DMS53 treated with DMSO at 0.1 percent for 48 hours (cell line): ENCODE results near the gene CUX1.
"Not testable (repeated sequence)": the region's sequence is repeated elsewhere in the genome, so short reads cannot be mapped to it uniquely, and the experiment has no call there.

ENCODE experiments used
- DNase-seq: peaks from one replicate; lab custom pipeline; 2025; ENCODE audit not compliant: unreplicated experiment; lab: John Stamatoyannopoulos, UW

Gene CUX1

DNA sequence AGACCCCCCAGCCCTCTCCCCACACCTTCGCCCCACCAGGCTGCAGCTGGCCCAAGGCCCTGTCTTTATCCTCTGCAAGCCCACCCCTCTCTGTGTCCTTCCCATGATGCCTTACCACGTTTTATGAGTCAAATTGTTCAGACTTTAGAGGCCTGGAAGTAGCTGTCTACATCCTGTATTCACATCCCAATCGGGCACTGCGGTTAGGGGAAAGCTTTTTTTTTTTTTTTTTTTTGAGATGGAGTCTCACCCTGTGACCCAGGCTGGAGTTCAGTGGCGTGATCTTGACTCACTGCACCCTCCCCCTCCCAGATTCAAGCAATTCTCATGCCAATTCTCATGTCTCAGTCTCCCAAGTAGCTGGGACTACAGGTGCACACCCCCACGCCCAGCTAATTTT lies 347.7 kb downstream of the CUX1 start:
- DNase-seq: no peak

DNA sequence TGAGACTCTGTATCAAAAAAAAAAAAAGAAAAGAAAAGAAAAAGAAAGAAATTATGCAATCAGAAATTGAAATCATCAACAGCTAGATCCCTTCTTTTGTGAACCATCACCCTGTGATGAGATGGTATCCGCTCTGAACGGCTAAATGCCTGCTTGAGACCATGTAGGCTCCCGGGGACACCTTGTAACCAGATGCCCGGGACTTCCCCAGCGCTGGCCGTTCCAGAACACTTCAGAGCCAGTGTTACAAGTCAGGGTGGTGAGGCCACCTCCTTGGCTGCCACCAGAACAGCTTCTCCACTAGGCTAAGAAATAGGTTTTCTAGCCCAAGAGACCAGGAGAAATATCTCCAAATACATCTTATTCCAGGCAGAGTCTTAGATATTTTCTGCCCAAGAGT lies 349.8 kb downstream of the CUX1 start:
- DNase-seq: no peak

DNA sequence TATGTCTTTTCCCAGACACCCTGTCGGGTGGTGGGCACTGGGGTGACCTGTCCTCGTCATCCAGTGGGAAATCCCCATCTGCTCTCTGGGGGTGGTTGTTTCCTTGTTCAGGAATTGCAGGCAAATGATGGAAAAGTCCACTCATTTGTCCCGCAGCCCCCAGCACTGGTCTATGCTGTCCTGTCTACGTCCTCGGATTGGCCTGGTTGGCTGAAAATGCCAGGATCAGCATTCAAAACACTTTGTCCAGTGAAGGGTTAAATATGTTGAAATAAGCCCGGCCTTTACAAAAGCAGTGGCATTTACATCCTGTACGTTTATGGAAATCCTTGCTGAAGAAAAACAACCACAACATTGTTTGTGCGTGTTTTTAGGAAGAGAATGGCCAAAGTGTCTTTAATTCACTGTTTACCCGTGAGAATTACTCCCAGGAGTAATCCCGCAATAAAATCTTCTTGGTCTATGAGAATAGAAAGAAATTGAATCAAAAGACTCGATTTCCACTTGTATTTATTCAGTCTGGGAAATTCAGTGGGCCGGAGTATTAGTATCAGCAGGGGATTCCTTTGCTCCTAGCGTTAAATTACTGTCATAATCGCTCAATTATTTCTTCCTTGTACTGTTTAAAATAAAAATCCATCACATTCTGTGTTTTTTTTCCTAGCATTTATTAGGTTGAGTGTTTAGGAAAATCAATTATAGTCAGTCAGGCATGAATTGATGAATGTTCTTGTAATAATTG lies 352.4 kb downstream of the CUX1 start:
- DNase-seq: no peak

DNA sequence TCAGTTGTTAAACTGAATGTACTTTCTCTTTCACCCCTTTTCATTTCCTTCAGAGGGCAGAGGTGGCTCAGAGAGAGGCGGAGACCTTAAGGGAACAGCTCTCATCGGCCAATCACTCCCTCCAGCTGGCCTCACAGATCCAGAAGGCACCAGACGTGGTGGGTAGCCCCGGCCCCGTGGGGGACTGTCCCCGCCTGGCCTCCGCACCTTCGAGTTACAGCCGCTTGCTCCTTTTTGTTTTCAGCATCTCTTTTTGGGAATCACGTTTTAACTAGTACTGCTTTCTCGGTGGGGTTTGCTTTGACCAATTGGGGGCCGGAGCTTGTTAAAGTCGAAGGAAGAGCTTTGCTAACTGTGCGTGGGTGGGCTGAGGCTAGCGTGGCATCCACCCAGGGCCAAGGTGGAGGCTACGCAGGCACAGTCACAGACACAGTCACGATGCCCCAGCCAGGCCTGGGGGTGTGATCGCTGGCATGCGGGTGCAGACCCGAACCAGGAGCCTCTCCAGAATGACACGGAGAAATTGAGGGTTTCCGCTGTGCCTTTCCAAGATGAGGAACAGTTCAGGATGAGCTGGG lies 353.1 kb downstream of the CUX1 start:
- DNase-seq: no peak

DNA sequence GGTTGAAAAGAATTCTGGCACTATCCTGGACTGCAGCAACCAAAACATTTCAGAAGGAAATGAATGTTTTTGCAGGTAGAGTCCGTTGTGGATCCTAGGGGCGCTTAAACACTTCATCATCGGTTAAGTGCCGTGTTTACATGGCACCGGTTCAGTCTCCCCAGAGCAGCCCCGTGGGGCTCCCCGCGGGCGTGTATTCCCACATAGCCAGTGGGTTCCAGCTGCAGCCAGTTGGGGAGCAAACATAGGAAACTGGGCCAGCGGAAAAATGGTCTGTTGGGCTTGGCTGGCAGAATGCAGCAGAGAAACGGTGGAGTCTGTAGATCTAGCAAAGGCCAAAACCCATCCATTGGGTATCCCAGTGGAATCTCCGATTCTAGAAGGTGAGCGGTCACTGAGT lies 356.2 kb downstream of the CUX1 start:
- DNase-seq: no peak

DNA sequence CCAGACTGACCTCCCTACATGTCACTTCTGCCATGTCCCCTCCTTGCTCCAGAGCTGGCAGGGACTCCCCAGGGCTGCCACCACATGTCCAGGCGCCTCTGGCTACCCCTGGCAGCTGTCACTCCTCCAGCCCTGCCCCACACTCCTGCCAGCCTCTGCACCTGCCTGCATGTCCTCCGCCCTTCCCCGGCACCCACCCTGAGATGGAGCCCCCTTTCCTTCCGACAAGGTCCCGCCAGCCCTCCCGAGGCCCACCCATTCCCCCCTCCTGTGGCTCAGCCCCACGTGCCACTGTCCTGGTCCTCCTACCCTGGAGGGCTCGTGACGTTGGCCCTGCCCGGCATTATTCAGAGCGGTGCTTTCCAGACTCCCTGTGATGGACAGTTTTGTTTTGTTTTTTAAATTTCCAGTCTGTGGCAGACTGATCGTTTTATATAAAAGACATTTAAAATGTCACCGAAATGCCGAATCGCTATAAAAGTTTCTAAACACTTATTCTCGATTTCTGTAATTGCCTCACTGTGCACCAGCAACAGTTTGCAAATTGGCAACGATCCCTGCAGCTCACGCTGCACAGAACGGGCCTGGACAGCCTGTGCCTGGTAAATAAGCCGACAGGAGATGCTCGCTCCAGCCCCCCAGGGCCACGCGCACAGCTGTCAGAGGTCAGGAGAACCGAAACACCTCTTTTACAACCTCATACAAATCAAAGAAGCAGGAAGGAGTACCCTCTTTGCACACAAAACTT lies 358.2 kb downstream of the CUX1 start:
- DNase-seq: no peak

DNA sequence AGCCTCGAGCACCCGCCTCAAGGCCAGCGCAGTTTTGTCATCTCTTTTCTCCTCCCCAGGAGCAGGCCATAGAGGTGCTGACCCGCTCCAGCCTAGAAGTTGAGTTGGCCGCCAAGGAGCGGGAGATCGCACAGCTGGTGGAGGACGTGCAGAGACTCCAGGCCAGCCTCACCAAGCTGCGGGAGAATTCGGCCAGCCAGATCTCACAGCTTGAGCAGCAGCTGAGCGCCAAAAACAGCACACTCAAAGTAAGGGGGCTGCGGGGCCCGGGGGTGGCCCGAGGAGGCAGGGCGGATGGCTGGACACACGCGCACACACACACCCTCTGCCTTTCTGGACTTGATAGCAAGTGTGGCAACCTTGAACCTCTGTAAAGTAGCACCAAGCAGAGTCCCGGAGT lies 361.0 kb downstream of the CUX1 start:
- no peak for DNase-seq

DNA sequence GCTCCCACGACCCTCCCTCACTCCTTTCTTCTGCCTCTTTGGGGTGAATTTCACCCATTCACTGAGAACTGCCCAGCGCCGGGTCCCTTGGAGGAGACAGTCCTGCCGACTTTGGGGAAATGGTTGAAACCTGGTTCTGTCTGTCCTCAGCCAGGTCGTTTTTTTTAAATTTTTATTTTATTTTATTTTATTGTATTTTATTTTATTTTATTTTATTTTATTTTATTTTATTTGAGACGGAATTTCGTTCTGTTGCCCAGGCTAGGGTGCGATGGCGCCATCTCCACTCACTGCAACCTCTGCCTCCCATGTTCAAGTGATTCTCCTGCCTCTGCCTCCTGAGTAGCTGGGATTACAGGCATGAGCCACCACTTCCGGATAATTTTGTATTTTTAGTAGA lies 363.3 kb downstream of the CUX1 start:
- no peak for DNase-seq

DNA sequence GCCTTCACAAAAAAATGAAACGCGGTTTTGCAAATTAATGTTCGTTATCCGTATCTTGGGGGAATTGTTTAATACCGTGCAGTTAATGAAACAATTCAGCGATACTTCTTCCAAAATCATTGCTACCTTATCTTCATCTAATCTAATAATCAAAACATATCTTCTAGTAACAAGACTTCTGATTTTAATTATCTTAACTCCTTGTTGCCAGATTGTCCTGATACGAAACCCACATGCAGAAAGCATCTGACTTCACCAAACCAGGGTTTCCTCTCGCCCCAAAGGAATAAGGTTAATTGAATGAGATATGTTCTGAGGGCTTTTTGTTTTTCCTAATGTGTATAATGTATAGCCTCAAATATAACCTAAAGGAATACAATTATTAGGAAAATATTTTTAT lies 364.1 kb downstream of the CUX1 start:
- no peak for DNase-seq

DNA sequence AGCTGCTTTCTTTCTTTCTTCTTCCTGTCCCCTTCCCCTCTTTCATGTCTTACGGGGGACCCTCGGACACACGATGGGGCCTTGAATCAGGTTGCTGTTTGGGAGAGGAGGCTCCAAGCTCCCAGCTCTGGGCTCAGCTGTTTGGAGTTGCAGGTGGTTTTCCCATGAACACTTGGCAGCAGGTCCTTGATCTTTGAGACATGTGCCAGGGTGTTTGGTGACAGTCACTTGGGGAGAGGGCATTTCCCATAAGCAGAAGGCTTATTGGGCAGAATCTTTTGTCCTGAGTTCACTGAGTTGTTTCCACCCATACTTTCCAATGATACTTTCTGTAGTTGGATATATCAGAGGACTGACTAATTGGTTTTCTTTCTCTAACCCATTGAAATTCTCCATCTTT lies 364.6 kb downstream of the CUX1 start:
- DNase-seq: no peak

DNA sequence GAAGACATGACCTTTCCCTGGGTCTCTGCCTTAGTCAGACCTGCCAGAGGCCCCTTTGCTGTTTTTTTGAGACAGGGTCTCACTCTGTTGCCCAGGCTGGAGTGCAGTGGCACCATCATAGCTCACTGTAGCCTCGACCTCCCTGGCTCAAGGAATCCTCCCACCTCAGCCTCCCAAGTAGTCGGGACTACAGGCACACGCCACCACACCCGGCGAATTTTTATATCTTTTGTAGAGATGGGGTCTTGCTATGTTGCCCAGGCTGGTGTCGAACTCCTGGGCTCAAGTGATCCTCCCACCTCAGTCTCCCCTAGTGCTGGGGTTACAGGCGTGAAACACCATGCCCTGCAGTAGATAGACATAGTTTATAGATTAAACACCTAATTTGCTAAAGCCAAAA lies 366.4 kb downstream of the CUX1 start:
- not testable (repeated sequence) for DNase-seq

DNA sequence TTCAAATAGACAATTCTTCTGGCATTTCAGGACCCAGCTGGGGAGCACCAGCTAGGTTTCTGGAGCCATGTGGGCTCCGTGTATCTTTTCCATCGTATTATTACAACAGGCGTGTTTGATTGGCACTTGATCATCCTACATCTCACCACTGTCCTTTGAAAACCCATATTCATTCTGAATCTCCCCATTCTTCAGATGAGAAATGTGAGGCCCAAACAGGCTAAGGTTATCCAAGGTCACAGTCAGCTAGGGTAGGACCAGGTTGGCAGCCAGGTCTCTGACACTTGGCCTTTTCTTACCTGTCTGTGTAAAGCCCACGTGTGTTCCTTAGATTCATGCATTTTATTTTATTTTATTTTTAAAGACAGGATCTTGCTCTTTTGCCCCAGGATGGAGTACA lies 366.9 kb downstream of the CUX1 start:
- no peak for DNase-seq

DNA sequence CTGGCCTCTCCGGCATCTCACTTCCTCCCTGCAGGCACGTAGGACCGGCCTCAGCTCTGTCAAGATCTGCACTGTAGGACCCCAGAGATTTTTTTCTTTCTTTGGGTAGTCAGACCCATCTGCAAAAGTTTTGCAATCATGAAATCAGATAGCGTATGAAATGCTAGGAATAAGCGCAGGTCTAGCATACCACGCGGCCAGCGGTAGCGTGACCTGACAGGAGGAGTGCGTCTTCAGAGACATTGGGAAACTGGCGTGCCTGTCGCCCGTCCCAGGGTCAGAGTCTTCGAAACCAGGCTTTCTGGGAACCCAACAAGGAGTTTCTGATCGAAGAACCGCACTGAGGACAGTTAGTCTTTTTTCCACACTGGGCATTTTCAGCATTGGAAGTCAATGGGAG lies 368.4 kb downstream of the CUX1 start:
- no peak for DNase-seq

DNA sequence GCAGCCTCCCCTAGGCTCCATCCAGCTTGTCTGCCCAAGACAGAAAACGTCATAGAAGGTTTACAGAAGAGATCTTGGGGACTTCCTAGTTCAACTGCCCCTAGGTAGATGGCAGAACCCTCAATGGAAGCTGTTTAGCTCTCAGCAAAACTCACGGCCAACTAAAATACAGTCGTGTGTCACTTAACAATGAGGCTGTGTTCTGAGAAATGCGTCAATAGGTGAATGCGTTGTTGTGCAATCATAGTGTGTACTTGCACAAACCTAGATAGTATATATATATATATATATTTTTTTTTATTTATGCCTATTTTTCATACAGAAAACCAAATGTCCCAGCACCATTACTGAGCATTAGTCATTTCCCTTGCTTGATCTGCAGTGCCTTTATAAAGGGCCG lies 368.9 kb downstream of the CUX1 start:
- DNase-seq: no peak

DNA sequence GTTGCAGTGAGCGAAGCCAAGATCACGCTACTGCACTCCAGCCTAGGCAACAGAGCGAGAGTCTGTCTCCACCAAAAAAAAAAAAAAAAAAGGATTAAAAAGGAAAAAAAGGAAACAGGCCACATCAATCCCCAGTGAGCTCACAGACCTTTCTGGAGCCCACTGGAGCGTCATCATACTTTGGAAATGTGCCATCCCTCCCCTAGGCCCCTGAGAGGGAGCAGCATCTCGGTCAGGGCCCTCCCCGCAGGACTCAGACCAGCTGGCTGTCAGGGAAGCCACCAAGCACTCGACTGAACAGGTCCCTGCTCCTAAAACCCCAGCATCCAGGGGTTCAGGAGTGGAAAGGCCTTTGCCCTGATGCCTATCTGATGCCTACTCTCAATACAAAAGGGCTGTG lies 371.3 kb downstream of the CUX1 start:
- DNase-seq: no peak

DNA sequence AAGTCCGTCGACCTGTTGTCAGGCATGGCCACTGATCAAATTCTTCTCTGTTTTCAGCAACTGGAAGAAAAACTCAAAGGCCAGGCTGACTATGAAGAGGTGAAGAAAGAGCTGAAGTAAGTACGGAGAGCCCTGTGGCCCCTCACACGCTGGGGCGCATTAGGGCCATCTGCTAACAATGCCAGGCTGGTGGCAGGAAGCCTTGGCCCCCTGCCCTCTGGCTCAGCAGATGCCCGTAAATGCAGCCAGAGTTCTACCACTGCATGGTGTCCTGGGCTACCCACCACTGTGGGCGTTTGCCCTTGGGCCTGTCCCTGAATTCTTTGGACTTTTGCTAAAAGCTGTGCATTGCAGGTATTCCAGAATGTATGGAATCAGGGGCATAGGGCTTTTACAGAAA lies 372.3 kb downstream of the CUX1 start:
- DNase-seq: no peak

DNA sequence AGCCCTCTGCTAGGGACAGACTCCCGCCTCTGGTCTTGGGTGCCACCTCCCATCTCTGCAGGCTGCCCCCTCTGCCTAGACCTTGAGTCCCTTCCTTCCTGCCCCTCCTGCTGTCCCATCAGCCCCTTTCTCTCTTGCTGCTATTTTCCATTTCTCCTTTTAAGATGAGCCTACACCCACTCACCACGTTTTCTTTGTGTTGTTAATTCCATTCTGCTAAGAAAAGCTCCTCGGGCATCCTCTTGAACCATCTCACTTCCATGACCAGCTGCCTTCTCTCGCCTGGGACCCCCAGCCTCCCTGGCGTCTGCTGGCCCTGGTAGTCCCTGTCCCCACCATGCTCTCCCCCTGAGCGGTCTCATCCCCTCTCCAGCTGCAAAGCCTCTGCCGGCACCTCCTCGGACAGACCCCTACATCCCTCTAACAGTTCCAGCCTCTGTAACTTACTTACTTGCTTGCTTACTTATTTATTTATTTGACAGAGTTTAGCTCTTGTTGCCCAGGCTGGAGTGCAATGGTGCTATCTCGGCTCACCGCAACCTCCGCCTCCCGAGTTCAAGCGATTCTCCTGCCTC lies 373.4 kb downstream of the CUX1 start:
- no peak for DNase-seq

DNA sequence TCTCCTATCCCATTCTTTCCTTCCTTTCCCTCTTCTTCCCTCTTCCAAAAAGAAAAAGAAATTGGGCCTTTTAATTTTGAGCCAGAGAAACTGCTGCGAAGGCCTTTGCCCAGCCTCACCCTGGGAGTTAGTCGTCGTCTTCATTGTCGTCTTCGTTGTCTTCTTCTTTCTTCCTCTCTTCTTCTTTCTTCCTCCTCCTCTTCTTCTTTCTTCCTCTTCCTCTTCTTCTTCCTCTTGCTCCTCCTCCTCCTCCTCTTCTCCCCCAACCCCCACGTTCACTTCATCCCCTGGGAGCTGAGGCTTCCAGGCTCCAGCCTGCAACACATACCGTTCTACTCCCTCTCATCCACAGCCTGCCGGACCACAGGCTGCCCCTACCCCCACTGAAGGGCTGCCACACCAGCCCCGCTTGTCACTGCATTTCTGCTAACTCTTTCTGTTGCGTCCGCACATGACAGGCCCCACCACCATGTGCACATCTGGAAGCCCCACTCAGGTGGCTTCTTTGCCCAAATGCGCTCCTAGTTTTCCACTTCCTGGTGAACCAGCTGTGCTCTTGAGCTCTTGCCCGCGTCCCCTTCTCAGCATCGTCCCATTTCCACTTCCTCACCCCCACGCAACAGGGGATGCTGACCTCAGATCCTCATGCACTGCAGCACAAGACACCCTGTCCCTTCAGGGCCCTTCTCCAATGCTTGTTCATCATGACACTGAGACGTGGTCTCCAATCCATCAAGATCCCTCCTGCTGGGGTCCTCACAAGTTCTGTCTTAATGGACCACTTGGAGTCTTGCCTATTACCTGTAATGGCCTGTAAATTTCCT lies 374.3 kb downstream of the CUX1 start:
- no peak for DNase-seq

DNA sequence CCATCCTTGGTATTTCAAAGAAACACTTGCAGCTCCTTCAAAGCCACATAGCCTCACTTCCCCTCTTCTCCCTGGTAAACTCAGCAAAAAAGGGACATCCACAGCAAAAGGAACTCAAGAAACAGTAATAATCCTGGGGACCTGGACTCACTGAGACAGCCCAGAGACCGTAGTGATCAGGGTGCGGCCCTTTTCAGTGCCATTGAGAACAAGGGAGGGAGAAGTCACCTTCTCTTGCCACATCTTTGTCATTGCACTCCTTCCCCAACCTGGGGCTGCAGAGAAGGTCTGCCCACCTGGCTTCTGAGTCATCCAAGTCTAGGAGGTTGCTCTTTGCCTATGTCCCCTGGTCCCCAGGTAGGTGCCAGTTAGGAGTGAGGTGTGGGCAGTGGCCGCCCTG lies 375.4 kb downstream of the CUX1 start:
- no peak for DNase-seq

DNA sequence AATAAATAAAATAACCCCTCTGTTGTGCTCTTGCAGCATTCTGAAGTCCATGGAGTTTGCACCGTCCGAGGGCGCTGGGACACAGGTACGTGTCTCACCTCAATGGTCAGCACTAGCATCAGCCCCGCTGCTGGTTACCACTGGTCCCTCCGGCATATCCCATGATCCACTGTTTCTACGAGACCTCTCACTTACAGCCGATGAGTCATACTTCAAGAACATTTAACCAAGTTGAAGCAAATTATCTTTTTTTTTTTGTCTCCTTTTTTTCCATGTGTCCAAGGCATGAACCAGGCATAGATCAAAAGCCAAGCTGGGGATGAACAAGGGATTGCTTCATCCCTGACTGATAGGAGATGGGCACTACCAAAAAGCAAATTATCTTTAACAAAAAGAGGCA lies 376.4 kb downstream of the CUX1 start:
- no peak for DNase-seq

DNA sequence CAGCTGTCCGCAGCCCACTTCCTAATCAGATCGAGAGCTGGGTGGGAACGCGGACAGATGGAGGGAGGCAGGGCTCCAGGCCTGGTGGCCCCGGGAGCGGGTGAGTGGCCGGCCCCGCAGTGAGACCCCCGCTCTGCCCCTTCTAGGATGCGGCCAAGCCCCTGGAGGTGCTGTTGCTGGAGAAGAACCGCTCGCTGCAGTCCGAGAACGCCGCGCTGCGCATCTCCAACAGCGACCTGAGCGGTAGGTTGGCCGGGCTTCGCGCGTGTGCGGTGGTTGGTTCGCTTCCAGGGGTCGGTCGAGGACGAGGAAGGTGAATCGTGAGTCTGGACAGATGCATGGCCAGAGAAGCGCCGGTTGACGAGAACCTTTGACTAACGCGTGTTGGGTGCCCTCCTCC lies 377.9 kb downstream of the CUX1 start:
- DNase-seq: no peak
